ENCODE data around the gene SKA2. TPM values are rescaled to one million over a fixed set of nuclear protein-coding genes. Genes with fewer than 3 reads are reported as not detected.
"Not testable (repeated sequence)": the region's sequence is repeated elsewhere in the genome, so short reads cannot be mapped to it uniquely, and the experiment has no call there.

The SKA2 gene
- total RNA-seq, 1 experiment from 2014 or later: 118 TPM

DNA sequence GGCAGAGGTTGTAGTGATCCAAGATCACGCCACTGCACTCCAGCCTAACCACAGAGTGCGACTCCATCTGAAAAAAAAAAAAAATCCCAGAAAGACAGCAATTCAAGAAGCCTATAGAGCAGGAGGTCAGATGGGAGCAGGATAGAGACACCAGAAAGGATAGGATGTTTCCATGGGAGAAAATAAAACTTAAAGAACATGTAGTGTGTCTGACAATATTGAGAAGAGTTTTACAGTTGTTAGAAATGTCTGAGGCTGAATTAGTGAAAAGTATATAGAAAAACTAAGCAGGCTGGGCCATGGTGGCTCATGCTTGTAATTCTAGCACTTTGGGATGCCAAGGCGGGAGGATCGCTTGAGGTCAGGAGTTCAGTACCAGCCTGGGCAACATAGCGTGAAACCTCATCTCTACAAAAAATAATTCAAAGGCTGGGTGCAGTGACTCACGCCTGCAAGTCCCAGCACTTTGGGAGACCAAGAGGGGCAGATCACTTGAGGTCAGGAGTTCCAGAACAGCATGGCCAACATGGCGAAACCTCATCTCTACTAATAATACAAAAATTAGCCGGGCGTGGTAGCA lies 33.0 kb downstream of the SKA2 start:
- Histone ChIP-seq H3K36me3 (peaks cover 75% of the 10 kb centered on the region), H3K9me3 (no peaks in the 10 kb centered on the region; the same call in none of the 2 replicates), H3K27me3 (no peaks in the 10 kb centered on the region), H3K4me3 (no peak overlapping the region)
- DNase-seq: peak; percentile 37

DNA sequence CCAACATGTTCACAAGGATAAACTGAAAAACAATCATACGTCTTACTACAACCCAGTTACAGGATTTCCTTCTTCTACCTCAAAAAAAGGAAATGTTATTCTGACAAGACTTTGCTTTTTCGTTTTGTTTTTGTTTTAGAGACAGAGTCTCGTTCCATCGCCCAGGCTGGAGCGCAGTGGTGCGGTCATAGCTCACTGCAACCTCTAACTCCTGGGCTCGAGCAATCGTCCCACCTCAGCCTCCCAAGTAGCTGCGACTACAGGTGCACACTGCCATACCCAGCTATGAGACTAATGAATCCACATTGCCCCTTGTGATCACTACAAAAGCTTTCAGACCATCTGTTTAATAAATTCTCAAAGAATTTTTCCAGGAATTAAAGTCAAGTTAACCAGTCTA lies 39.5 kb downstream of the SKA2 start:
- H3K4me3 ChIP-seq: no peak overlapping the region
- peaks cover 63% of the 10 kb centered on the region for H3K36me3 ChIP-seq
- no peak for DNase-seq
- no peaks in the 10 kb centered on the region for H3K9me3 ChIP-seq
- H3K27me3 ChIP-seq: no peaks in the 10 kb centered on the region

DNA sequence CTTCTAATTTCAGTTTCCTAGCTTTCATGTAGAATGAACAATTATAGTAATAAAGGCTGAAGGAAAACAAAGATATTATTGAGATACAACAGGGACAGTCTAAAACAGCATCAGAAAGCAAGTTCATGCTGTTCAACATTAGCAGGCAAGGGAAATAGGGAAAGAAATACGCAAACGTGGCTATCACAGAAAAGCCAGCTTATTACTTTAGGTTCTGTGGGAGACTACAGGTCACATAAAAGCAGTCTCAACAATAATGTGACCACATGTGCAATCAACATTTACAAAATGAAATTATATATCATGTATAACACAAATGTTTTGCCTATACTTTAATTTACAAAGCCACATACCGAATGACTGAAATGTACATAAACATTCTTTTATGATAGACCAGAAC lies 43.4 kb downstream of the SKA2 start:
- Histone ChIP-seq H3K27me3 (no peaks in the 10 kb centered on the region), H3K36me3 (peaks cover 53% of the 10 kb centered on the region), H3K4me3 (no peak overlapping the region), H3K9me3 (no peaks in the 10 kb centered on the region)
- DNase-seq: no peak

DNA sequence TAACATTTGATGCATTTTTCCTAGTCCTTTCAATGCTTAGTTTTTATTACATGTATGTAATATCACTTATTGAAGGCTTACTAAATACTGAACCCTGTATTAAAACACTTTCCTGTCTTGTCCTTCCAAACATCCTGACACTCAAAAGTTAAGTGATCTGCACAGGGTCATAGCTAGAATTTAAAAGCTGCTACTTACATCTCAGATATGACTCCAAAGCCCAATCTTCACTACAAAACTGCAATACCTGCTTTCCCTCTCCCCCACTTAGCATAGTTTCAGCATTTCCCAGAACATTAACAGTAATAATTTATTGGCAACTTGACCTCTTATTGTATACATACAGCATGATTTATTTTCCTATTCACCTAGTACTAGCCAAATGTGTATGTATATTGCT lies 44.0 kb downstream of the SKA2 start:
- no peak for DNase-seq
- no peaks in the 10 kb centered on the region for H3K27me3 ChIP-seq
- no peaks in the 10 kb centered on the region for H3K9me3 ChIP-seq
- H3K36me3 ChIP-seq: peaks cover 56% of the 10 kb centered on the region
- no peak overlapping the region for H3K4me3 ChIP-seq

DNA sequence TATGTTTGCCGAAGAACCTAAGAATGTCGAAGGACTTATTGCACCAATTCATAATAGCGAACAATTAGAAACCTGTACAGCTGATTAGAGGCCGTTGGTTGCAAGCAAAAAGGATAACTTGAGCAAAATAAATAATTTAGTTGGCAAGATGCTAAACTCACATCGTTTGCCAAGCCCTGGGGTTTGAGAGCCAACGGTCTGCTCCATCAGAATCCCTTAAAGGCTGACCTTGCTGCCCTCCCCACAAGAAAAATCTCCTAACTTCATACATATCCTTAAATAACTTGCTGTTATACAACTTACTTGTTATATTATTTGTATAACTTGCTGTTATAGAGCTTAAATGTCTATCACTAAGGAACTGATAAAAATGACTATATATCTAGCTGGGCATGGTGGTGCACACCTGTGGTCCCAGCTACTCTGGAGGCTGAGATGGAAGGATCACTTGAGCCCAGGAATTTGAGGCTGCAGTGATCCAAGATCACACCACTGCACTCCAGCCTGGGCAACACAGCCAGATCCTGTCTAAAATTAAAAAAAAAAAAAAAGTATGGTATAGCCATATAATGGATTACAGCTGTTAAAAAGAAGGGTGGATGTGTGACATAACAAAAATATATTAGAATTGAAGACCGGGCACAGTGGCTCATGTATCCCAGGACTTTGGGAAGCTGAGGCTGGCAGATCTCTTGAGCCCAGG lies 46.4 kb downstream of the SKA2 start:
- Histone ChIP-seq H3K9me3 (no peaks in the 10 kb centered on the region), H3K4me3 (no peak overlapping the region), H3K27me3 (no peaks in the 10 kb centered on the region), H3K36me3 (peaks cover 50% of the 10 kb centered on the region)
- DNase-seq: no peak

DNA sequence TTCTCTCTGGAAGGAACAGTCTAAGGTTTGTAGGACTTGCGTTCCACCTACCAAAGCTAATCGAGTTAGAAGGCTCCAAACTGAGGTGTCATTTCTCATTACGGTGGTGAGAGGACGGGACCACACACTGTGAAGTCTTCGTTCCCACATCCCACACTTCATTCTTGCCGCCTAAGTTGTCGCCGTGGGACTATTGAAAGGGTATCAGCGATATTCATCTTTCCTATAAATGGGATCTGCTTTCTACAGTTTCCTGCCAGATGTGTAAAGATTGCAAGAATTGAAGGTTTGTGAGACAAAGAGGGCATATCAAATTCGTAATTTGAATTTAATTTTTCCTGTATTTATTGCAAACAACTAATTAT lies 47.7 kb downstream of the SKA2 start:
- DNase-seq: no peak
- Histone ChIP-seq H3K9me3 (no peaks in the 10 kb centered on the region), H3K36me3 (peaks cover 56% of the 10 kb centered on the region)

DNA sequence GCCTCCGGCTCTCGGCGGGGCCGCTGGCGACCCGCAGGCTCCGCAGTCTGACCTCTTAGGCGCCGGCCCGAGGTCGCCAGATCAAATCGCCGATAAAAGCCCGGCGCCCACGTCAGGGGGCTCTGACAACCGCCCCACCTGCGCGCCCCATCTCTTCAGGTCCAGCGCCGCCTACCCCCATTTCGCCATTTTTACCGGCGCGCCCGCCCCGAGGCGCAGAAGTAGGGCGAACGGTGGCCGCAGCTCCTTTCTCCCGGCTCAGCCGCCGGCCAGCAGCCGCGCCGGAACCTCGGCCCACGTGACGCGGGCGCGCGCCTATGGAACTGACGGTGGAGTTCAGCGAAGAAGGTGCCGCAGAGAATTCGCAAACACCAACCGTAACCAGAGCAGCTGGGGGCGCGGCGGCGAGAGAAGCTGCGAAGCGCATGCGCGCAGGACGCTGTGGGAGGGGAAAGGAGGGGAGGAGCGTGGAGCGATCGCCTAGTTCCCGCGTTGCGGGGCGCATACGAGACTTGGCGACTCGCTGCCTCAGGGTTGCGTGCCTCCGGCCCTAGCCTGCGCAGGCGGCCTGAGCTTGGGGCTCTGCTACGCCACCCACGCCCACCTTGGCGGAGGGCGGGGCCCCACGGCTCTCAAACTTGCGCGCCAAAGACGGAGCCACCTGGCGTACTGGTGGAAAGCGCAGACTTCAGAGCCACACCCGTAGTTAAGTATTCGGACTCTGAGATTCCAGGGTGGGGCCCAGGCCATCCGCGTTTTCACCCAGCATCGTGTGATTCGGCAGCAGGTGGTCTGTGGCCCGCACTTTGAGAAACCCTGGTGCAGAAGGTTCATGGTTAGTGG lies 48.3 kb downstream of the SKA2 start, which contains the start of gene TRIM37:
Gene TRIM37 (minus strand): TSS at position 418 of the 843 bp plus-strand sequence. CDS start 419 bp downstream, outside the sequence.
- H3K27me3 ChIP-seq: no peaks in the 10 kb centered on the region
- peak; percentile 99 for DNase-seq
- peaks cover 57% of the 10 kb centered on the region for H3K36me3 ChIP-seq
- H3K4me3 ChIP-seq: peak within 1 kb of the TSS; percentile 96
- no peaks in the 10 kb centered on the region for H3K9me3 ChIP-seq

More for the DNA sequence above, 47.7 kb downstream of the SKA2 start:
- Histone ChIP-seq H3K4me3 (peak overlapping the region; percentile 96), H3K27me3 (no peaks in the 10 kb centered on the region)

DNA sequence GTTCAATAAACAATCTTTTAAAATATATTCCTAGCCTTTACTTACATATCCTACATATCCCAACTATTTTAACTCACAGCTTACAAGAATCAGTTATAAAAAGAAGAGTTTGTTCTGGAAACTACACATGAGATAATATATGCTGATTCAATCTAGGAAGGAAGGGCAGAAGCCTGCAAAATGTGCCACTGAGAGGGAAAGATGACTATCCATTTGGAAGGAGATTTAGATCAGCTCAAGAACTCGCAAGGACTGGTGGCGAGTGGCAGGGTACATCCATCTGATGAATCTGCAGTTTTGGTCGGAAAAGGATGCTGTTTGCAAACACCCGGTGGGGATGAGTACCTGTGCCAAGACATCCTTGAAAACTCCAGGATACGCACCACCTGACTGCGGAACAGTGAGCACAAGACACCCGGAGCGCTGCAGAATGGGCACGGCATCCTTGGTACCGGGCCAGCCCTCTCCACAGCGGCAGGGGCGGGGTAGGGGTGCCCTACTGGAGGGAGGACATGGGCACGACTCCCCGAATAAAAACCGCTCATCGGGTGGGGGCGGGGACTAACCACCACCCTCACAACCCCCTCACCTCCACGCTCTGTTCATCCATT lies 49.0 kb downstream of the SKA2 start:
- no peaks in the 10 kb centered on the region for H3K9me3 ChIP-seq
- no peaks in the 10 kb centered on the region for H3K27me3 ChIP-seq
- peak overlapping the region; percentile 96 for H3K4me3 ChIP-seq
- DNase-seq: peak; percentile 76
- H3K36me3 ChIP-seq: peaks cover 53% of the 10 kb centered on the region

DNA sequence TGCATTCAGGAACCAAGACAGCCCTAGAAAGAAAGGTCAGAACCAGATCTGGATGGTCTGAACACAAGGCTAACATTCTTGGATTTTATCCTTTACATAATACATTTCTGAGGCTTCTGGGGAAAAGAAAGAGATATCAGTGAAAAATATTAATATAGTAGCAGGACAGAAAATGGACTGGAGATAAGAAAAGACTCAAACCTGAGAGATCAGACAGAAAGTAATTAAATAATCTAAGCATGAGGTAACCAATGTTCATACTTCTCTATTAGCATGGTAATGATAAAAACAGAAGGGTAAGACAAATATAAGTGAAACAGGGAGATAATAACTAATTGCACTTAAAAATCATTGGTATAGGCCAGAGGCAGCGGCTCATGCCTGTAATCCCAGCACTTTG lies 53.8 kb downstream of the SKA2 start:
- Histone ChIP-seq H3K9me3 (peaks cover 6% of the 10 kb centered on the region), H3K4me3 (no peak overlapping the region), H3K27me3 (no peaks in the 10 kb centered on the region), H3K36me3 (peaks cover 53% of the 10 kb centered on the region)
- no peak for DNase-seq

DNA sequence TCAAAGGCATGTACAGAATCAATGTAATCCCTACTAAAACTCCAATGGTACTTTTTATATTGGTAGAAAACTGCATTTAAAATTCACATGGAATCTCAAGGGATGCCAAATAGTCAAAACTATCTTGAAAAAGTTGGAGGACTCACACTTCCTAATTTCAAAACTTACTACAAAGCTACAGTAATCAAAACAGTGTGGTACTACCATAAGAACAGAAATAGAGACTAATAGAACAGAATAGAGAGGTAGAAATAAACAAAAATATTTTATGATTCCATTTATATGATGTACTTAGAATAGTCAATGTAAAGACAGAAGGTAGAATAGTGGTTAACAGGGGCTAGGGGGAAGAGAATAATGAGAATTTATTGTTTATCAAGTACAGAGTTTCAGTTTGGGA lies 57.1 kb downstream of the SKA2 start:
- no peak for DNase-seq
- no peaks in the 10 kb centered on the region for H3K27me3 ChIP-seq
- peaks cover 41% of the 10 kb centered on the region for H3K36me3 ChIP-seq
- H3K9me3 ChIP-seq: peaks cover 6% of the 10 kb centered on the region
- no peak overlapping the region for H3K4me3 ChIP-seq

DNA sequence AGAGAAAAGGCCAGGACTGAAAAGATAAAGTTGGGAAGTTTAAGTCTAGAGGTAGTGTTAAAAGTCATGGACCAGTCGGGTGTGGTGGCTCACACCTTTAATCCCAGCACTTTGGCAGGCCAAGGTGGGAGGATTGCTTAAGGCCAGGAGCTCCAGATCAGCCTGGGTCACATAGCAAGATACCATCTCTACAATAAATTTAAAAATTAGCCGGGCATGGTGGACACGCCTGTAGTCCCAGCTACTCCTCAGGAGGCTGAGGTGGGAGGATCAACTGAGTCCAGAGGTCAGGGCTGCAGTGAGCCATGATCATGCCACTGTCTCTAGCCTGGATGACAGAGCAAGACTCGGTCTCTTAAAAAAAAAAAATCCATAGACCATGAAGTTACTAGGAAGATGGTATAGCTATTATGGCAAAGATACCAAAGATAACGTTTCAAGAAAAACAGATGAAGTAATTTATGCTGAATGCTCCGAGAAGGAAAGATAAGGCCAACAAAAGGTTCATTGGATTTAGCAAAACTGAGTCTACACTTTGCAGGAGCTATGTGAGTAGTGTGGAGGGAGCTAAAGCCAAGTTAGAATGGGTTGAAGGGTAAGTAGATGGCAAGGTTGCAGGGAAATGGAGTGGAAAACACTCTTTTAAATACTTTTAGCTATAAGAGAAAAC lies 60.0 kb downstream of the SKA2 start:
- Histone ChIP-seq H3K27me3 (no peaks in the 10 kb centered on the region), H3K9me3 (peaks cover 6% of the 10 kb centered on the region), H3K36me3 (peaks cover 24% of the 10 kb centered on the region), H3K4me3 (no peak overlapping the region)
- DNase-seq: no peak

DNA sequence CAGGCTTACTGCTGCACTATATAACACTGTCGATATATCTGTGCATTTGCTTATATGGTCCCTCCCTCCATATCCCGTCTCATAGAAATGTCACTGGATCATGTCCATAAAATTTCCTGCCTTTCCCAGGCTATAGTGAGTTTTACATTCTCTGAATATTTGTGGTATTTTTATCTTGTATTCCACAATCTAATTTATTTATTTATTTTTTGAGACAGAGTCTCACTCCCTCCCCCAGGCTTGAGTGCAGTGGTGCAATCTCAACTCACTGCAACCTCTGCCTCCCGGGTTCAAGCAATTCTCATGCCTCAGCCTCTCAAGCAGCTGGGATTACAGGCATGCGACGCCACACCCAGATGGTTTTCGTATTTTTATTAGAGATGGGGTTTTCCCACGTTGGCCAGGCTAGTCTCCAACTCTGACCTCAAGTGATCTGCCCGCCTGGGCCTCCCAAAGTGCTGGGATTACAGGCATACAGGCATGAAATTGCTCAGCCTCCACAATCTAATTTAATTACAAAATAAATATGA lies 61.2 kb downstream of the SKA2 start:
- H3K4me3 ChIP-seq: no peak overlapping the region
- H3K36me3 ChIP-seq: peaks cover 24% of the 10 kb centered on the region
- peaks cover 4% of the 10 kb centered on the region; the same call in 1 of the 2 replicates for H3K9me3 ChIP-seq
- no peaks in the 10 kb centered on the region for H3K27me3 ChIP-seq
- DNase-seq: peak; percentile 91

DNA sequence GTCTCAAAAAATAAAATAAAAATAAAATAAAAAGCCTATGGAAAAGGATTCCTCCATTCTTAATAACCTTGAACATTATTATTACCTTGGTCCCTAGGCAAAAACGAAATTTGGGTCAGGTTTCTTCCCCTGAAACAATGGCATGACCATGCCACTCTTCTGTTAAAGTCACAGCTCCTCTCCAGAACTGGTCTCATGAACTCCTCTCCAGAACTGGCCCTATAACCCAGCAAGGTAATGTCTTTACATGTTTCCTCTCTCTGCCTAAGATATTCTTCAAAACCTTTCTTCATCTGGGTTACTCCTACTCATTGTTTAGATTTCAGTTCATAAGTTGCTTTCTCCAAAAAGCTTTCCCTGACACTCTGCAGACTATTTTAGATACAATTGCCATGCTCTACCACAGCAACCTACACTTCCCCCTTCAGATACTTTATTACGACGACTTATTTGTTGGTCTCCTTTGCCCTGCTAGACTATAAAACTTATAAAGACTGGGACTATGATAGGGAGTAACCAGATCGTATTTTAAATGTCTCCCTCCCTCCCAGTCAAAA lies 61.8 kb downstream of the SKA2 start:
- no peaks in the 10 kb centered on the region for H3K27me3 ChIP-seq
- H3K4me3 ChIP-seq: no peak overlapping the region
- DNase-seq: no peak
- peaks cover 24% of the 10 kb centered on the region for H3K36me3 ChIP-seq
- H3K9me3 ChIP-seq: peaks cover 3% of the 10 kb centered on the region; the same call in 1 of the 2 replicates

DNA sequence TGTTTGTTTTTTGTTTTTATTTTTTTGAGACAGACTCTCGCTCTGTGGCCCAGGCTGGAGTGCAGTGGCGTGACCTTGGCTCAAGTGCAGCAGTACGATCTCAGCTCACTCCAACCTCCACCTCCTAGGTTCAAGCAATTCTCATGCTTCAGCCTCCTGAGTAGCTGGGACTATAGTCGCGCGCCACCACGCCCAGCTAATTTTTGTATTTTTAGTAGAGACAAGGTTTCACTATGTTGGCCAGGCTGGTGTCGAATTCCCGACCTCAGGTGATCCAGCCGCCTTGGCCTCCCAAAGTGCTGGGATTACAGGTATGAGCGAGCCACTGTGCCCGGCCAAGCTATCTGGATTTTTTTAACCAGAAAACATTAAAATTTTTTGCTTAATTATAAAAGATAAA lies 64.4 kb downstream of the SKA2 start:
- not testable (repeated sequence) for DNase-seq, H3K9me3 ChIP-seq, H3K4me3 ChIP-seq, H3K27me3 ChIP-seq
- peaks cover 34% of the 10 kb centered on the region for H3K36me3 ChIP-seq

DNA sequence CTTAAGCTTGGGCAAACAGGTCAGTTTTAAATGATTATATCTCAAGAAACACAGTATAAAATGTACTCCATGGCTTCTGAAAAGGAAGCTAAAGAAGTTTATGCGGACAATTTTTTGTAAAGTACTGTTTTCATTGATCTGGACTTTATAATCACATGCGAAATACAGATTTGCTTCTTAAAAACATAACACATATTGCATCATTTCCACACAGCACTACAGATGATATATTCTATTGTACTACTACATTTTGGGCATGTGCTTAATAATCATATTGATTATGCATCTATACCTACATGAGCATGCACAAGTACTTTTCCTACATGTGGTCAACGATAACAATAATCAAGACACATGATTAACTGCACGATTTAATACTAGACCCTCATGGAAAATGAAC lies 70.8 kb downstream of the SKA2 start:
- no peak for DNase-seq
- H3K9me3 ChIP-seq: no peaks in the 10 kb centered on the region
- no peaks in the 10 kb centered on the region for H3K27me3 ChIP-seq
- H3K36me3 ChIP-seq: peaks cover 53% of the 10 kb centered on the region
- no peak overlapping the region for H3K4me3 ChIP-seq

DNA sequence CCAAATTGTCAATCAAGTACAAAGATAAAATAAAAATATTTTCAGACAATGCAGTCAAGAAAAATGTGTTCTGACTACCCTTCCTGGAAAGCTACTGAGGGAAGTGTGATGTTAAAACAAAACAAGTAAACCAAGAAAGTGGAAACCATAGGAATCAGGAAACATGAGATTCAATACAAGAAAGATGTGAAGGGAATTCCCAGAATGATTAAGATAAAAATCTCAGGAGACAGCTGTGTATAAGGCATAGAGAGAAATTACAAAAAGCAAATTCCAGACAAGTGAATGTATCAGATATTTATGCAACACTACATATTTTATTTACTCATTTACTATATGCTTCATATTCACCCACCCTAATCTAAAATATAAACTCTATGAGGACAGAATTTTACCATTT lies 80.5 kb downstream of the SKA2 start:
- DNase-seq: no peak
- Histone ChIP-seq H3K36me3 (peaks cover 65% of the 10 kb centered on the region), H3K27me3 (no peaks in the 10 kb centered on the region), H3K4me3 (no peak overlapping the region), H3K9me3 (no peaks in the 10 kb centered on the region)

All from MG63 (cell line).